ENCODE results near the gene DYNC2I2.

Gene DYNC2I2

DNA sequence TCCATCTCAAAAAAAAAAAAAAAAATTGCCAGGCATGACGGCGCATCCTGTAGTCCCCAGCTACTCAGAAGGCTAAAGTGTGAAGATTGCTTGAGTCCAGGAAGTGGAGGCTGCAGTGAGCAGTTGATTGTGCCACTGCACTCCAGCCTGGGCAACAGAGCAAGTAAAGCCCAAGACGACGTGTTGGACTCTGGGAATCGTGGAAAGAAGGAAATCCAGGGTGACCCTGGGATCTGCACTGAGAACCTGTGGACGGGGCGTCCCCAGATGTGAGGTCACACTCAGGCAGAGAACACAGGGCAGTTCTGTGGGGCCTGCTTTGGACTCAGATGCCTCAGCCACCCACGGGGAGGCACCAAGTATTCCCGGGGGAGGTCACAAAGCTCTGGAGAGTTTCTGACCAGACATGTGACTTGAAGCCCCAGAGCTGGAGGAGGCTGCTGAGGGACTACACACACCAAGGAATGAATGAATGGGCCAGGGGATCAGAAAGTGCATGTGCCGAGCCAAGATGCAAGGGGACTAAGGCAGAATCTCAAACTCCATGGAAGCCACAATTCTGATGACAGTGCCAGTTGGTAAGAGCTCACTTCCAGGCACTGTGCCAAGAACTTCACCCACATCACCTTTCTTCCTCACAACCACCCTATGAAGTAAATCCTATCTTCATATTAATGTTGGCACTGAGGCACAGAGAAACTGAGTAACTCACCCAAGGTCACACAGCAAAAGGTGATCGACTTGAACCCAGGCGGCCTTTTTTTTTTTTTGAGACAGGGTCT, 12.9 kb downstream of the DYNC2I2 start:
- 0 out of 2 replicates have a peak, but pooled peaks have one; percentile 7 for TF ChIP-seq NFIC (IDR thresholded peaks at IDR 0.05)
- no peak for TF ChIP-seq TEAD4 (IDR thresholded peaks at IDR 0.05)

- TF ChIP-seq EP300 (IDR thresholded peaks at IDR 0.05; ENCODE audit: borderline replicate concordance) = no peak
- no peak for TF ChIP-seq FOXM1 (IDR thresholded peaks at IDR 0.05; ENCODE audit: borderline replicate concordance, low read depth)
- no peak for TF ChIP-seq YY1 (IDR thresholded peaks at IDR 0.05; ENCODE audit: low read depth)
- TF ChIP-seq RAD21 (IDR thresholded peaks at IDR 0.05; ENCODE audit: low read depth) = no peak
- no peak for TF ChIP-seq REST (IDR thresholded peaks at IDR 0.05; ENCODE audit: low read depth)
- TF ChIP-seq ZBTB7A (IDR thresholded peaks at IDR 0.05; ENCODE audit: low read depth) = no peak
- no peak for TF ChIP-seq NFIC (IDR thresholded peaks at IDR 0.05)
- no peak for TF ChIP-seq TAF1 (IDR thresholded peaks at IDR 0.05; ENCODE audit: low read depth)
- TF ChIP-seq, protein P1, sequence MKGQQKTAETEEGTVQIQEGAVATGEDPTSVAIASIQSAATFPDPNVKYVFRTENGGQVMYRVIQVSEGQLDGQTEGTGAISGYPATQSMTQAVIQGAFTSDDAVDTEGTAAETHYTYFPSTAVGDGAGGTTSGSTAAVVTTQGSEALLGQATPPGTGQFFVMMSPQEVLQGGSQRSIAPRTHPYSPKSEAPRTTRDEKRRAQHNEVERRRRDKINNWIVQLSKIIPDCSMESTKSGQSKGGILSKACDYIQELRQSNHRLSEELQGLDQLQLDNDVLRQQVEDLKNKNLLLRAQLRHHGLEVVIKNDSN (IDR thresholded peaks at IDR 0.05) = no peak
- no peak for TF ChIP-seq TCF12 (IDR thresholded peaks at IDR 0.05; ENCODE audit: low read depth)
- TF ChIP-seq EGR1 (IDR thresholded peaks at IDR 0.05) = no peak
- TF ChIP-seq, protein P2, sequence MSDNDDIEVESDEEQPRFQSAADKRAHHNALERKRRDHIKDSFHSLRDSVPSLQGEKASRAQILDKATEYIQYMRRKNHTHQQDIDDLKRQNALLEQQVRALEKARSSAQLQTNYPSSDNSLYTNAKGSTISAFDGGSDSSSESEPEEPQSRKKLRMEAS (IDR thresholded peaks at IDR 0.05) = no peak
- no peak for TF ChIP-seq TEAD4 (IDR thresholded peaks at IDR 0.05)
- no peak for TF ChIP-seq CREB1 (IDR thresholded peaks at IDR 0.05; ENCODE audit: low read depth)
- TF ChIP-seq CEBPB (IDR thresholded peaks at IDR 0.05) = no peak
Observed at GRCh38 chr9:128642675-128643245, 13.9 kb downstream of the DYNC2I2 start.

- TF ChIP-seq TEAD4 (IDR thresholded peaks at IDR 0.05) (no peak), EP300 (IDR thresholded peaks at IDR 0.05; ENCODE audit: borderline replicate concordance) (no peak), CREB1 (IDR thresholded peaks at IDR 0.05; ENCODE audit: low read depth) (no peak), NFIC (IDR thresholded peaks at IDR 0.05) (no peak), REST (IDR thresholded peaks at IDR 0.05; ENCODE audit: low read depth) (no peak), CEBPB (IDR thresholded peaks at IDR 0.05) (no peak), RAD21 (IDR thresholded peaks at IDR 0.05; ENCODE audit: low read depth) (no peak), TAF1 (IDR thresholded peaks at IDR 0.05; ENCODE audit: low read depth) (no peak), YY1 (IDR thresholded peaks at IDR 0.05; ENCODE audit: low read depth) (no peak), EGR1 (IDR thresholded peaks at IDR 0.05) (no peak), TCF12 (IDR thresholded peaks at IDR 0.05; ENCODE audit: low read depth) (no peak), FOXM1 (IDR thresholded peaks at IDR 0.05; ENCODE audit: borderline replicate concordance, low read depth) (no peak), ZBTB7A (IDR thresholded peaks at IDR 0.05; ENCODE audit: low read depth) (no peak)
- TF ChIP-seq, protein P2 (IDR thresholded peaks at IDR 0.05) = no peak
- TF ChIP-seq, protein P1 (IDR thresholded peaks at IDR 0.05) = no peak
Observed at GRCh38 chr9:128640603-128641002, 16.0 kb downstream of the DYNC2I2 start.

DNA sequence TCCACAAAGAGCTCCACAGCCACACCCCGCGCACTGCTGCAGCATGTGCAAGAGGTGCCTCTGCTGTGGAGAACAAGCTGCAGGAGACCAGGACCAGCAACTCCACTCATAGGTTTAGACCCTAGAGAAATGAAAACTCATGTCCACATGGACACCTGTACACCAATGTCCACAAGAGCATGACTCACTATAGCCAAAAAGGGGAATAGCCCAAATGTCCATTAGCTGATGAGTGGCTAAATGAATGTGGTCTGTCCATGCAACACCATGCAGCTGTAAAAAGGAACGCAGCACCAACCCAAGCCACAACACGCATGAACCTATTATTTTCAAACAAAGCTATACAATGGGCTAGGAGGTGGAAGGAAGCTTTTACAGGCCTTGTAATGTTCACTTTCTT, 18.1 kb downstream of the DYNC2I2 start:
- TF ChIP-seq FOXM1 (IDR thresholded peaks at IDR 0.05; ENCODE audit: borderline replicate concordance, low read depth) = no peak
- TF ChIP-seq TCF12 (IDR thresholded peaks at IDR 0.05; ENCODE audit: low read depth) = no peak
- TF ChIP-seq EP300 (IDR thresholded peaks at IDR 0.05; ENCODE audit: borderline replicate concordance) = no peak
- TF ChIP-seq RAD21 (IDR thresholded peaks at IDR 0.05; ENCODE audit: low read depth) = no peak
- TF ChIP-seq TEAD4 (IDR thresholded peaks at IDR 0.05) = no peak
- TF ChIP-seq, protein P1 (IDR thresholded peaks at IDR 0.05) = no peak
- no peak for TF ChIP-seq CREB1 (IDR thresholded peaks at IDR 0.05; ENCODE audit: low read depth)
- no peak for TF ChIP-seq NFIC (IDR thresholded peaks at IDR 0.05)

DNA sequence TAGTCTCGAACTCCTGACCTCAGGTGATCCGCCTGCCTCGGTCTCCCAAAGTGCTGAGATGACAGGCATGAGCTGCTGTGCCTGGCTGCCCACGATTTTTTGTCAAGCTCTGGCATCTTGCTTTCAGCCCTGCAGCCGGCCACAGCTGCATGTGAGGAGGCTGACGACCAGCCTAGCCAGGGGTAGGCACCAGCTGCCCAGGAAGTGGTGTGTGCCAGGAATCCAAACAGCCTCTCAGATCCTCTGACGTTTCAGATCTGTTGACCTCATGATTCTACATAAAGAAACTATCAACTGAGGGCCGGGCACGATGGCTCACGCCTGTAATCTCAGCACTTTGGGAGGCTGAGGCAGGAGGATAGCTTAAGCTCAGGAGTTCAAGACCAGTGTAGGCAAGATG, 19.0 kb downstream of the DYNC2I2 start:
- TF ChIP-seq TAF1 (IDR thresholded peaks at IDR 0.05; ENCODE audit: low read depth) = no peak
- TF ChIP-seq CREB1 (IDR thresholded peaks at IDR 0.05; ENCODE audit: low read depth) = no peak
- no peak for TF ChIP-seq NFIC (IDR thresholded peaks at IDR 0.05)
- no peak for TF ChIP-seq TCF12 (IDR thresholded peaks at IDR 0.05; ENCODE audit: low read depth)
- TF ChIP-seq REST (IDR thresholded peaks at IDR 0.05; ENCODE audit: low read depth) = no peak
- TF ChIP-seq EP300 (IDR thresholded peaks at IDR 0.05; ENCODE audit: borderline replicate concordance) = no peak
- no peak for TF ChIP-seq EGR1 (IDR thresholded peaks at IDR 0.05)
- TF ChIP-seq, protein P2 (IDR thresholded peaks at IDR 0.05) = no peak
- TF ChIP-seq, protein P1 (IDR thresholded peaks at IDR 0.05) = no peak
- no peak for TF ChIP-seq YY1 (IDR thresholded peaks at IDR 0.05; ENCODE audit: low read depth)
- TF ChIP-seq ZBTB7A (IDR thresholded peaks at IDR 0.05; ENCODE audit: low read depth) = no peak
- TF ChIP-seq RAD21 (IDR thresholded peaks at IDR 0.05; ENCODE audit: low read depth) = no peak
